Prostate gland (tissue), 2 donors: Measurements from ENCODE around the gene SLC6A7.

Source experiments
- CTCF ChIP-seq, 4 experiments: fragments of 200-600 bp in 2 of 4; fragments of 450-650 bp in 2 of 4; sonication (generic) in 2 of 4; IDR thresholded peaks; 1 replicate in 3 of 4; 2 replicates in 1 of 4; pipeline ENCODE4 v1.5.1; 2016 to 2019; ENCODE audit warnings: antibody characterized with exemption in 4 of 4, mild to moderate bottlenecking in 2 of 4, moderate library complexity in 2 of 4
- POLR2A ChIP-seq: fragments of 450-650 bp; IDR thresholded peaks from one replicate; pipeline ENCODE4 v1.6.1; 2016; ENCODE audit warnings: antibody characterized with exemption, mild to moderate bottlenecking
- POLR2AphosphoS5 ChIP-seq: sonication (generic); formaldehyde crosslinking; IDR thresholded peaks from one replicate; pipeline ENCODE4 v1.6.1; 2017; ENCODE audit warnings: antibody characterized with exemption

- TF ChIP-seq CTCF (IDR thresholded peaks at IDR 0.05): no peak
- TF ChIP-seq POLR2A: no peak
- TF ChIP-seq POLR2AphosphoS5: no peak
Observed at GRCh38 chr5:150159741-150160179, 30.1 kb upstream of the SLC6A7 start.
